GM12873 (cell line): ENCODE measurements around the gene NNAT.

ENCODE experiments used
- CTCF ChIP-seq: IDR thresholded peaks from 2 replicates; pipeline ENCODE4 v1.5.1; 2012; ENCODE audit warnings: low read depth, mild to moderate bottlenecking, moderate library complexity, low read length, control low read depth; ENCODE audit not compliant: insufficient read depth; ENCODE audit errors: missing control alignments

NNAT gene

DNA sequence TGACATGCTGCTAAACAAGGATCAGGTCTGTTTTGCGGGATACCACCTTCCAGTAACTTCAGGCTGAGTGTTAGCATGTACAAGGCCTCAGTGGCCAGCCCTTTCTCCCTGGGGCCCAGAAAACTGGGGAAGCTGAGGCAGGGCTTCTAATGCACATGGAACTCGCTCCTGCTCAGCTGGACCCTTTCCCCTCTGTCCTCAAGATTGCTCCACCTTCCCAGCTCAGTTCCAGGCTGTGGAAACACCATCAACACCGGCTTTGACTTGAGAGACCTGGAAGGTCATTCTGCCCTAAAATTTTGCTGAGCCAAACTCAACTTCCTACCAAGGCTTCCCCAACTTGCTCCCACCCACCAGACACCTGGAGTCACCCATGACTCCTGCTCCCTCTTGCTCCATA lies 10.8 kb downstream of the NNAT start:
- TF ChIP-seq CTCF: no peak

DNA sequence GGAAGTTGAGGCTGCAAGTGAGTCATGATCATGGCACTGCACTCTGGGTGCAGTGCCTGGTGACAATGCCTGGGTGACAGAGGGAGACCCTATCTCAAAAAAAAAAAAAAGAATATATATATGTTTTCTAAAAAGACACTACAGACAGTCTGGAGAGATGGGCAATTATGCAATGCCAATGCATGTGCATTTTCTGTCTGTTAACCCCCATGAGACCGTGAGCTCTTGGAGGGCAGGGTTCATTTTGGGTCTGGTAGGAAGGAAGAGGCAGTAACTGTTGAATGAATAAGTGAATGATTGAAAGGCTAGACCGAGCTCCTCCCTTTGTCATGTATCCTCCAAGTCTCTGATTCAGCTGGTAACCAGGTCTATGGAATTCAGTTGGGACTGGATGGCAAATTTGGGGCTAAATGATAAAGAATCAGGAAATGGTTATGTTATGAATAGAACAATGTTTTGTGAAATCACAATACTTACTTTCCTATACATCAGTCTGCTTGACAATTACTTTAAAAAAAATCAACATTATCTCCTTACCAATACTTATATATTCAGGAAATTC lies 12.2 kb downstream of the NNAT start:
- TF ChIP-seq CTCF: no peak

GRCh38 chr20:37534401-37535157 lies 13.5 kb downstream of the NNAT start:
- TF ChIP-seq CTCF: peak; percentile 80

DNA sequence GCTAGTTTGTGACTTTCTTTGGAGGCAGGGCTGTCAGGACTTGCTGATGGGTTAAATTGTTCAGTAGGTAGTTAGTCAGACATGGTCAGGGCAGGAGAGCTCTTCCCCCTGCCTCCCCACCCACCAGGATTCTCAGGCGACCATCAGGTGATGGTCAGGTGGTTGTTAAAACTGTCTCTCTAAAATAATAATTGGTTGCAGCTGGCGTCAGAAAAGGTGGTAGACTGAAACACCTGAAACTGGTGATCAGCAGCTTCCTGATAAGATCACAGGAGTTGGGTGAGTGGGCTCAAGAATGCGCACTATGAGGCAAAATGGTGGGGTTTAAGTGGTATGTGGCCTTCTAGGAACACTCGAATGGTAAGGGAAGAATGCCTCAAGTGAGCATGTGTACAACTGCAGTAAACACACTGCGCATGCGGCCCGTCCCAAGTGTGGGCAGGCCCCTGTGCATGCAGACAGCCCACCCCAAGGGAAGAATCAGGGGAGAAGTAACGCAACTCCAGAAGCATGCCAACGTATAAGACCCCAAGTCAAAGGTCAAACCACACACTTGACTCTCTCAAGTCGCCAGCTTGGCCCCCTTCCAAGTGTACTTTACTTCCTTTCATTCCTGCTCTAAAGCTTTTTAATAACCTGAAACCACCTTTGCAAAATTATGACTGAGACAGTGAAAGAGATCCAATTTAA lies 14.5 kb downstream of the NNAT start:
- no peak for TF ChIP-seq CTCF

- no peak for TF ChIP-seq CTCF
Observed at GRCh38 chr20:37537505-37537904, 16.5 kb downstream of the NNAT start.

- TF ChIP-seq CTCF: no peak
Observed at GRCh38 chr20:37538003-37538402, 17.0 kb downstream of the NNAT start.

DNA sequence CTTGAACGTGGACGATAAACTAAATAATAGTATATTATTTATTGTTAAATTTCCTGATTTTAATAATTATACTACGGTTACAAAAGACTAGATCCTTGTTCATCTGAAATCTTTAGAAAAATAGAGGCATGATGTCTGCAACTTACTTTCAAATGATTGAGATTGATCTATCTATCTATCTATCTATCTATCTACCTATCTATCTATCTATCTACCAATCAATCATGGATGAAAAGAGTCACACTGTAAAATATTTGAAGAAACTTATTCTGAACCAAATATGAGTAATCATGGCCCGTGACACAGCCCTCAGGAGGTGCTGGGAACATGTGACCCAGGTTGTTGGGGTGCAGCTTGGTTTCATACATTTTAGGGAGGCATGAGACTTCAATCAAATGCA lies 18.4 kb downstream of the NNAT start:
- no peak for TF ChIP-seq CTCF
